NCI-H1092 treated with DMSO at 0.1 percent for 48 hours (cell line): ENCODE measurements around the gene TTC6.

Experiments
- DNase-seq: peaks from one replicate; lab custom pipeline; 2025; lab: John Stamatoyannopoulos, UW

The TTC6 gene

DNA sequence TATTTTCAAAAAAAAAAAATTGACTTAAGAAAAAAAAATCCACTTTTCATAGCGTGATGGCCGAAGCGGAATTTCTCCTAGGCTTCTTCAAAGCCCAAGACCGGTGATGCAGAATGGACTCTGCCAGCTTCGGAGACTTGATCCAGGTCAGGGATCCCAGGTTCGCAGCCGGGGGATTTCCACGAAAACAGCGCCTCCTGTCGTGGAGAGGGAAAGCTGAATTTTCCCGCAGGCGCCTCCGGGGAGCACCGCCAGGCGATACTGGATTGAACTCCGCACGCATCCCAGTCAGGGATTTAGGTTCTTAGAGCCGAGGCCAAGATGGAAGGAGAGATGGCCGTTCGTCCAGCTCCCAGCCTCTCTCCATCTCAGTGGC, 2.1 kb downstream of the TTC6 start:
- DNase-seq: no peak

DNA sequence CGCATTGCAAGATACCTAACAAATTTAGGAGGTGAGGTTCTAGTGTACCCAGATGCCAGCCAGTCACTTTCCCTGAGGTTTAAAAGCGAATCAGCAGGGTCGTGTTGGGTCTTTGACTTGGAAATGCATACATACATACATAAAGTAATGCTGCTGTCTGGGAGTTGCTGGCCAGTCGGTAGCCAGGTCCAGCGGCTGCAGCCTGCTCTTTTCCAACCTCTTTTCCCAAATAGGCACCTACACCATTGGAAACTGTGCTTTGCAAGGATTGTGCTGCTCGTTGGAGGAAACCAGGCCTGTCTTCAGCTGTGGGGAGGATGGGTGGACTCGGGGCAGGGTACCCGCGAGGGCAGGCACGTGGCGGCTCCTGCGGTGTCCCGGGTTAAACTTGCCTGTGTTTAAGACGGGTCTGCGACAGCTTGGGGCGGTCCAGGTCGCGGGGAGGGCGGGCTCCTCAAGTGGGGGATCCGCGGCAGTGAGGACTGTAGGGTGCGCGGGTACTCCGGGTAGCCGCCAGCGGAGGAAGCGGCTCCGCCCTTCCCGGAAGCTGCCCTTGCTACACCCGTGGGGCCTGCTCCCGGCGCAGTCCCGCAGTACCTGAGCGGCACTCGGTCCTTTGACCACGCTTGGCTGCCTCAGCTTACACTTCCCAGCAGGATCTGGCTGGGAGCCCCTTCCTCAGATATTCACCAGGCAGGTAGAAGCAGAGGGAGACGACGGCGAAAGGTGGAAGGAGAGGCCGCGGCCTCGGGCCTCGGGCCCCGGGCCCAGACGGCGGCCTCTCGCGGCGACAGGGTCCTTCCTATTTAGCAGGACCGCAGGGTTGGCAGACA, 2.7 kb downstream of the TTC6 start:
- peak; percentile 70 for DNase-seq

DNA sequence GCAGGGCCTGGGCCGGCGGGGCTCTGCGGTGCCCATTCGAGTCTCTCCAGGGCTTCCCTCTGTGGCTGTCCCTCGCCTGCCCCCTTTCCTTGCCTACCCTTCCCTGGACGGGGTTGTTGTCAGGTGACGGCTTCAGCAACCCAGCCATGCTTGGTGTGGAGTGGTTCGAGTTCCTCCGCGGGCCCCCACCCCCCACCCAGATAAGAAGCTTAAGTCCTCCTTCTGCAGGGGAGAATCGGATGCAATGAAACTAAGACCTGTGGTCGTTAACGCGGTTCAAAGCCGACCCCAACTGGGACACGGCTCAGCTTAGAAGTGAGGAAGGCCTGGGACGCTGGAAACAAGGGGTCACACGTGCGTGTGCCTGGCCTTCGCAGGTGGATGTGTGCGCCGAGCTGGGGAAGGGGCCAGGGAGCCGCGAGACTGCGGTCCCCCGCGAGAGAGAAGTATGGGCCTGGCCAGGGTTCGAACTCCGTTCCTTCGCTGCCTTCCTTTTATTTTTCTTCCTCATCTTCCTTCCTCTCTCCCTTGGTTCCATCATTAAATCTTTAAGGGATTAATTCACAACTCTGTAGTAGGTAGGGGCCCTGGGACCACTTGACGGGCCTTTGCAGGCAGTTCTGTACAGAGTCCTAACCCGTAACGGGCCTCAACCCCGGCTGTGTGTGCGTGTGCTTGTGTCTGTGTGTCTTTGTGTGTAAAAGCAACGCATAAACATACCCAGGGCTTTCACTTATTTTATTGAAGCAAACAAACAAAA, 3.5 kb downstream of the TTC6 start:
- DNase-seq: peak; percentile 65

DNA sequence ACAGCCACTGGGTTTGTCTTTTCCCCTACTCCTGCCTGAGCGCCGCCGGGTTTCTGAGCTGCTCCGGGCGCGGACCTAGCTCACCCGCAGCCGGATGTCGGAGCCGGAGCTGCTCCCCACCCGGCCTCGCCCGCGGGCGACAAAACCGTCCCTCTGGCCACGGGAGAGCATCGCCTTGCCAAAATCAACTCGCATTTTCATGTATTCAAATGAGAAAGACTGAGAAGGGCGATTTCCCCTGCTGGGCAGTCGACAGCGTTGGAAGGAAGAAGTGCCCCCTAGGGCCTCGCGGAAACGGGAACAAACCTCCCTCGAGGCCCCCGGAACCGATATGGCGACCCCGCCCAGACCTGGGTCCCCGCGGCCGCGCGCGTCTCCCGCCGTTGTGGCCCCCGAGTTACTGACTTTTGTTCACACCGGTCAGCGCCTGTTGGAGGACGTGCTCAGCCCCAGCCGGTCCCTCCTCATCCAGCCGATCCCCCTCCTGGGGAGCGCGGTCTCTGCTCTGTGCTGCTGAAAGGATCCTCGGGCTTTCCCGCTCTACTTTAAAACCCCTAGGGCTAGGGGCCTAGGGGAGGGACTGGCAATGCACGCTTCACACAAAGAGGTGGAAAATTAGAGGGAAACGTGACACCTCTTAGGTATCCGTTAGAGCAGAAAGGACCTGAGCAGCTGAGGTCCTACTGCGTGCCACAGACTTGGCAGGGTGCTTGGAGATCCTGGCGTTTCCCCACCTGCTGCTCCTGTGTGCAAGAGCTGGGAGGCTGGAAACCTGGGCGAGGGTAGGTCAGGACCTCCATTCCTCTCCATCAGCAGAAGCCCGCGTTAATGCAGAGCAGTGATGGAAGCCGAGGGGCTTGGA, 4.3 kb downstream of the TTC6 start:
- DNase-seq: peak; percentile 71

GRCh38 chr14:37600880-37601741, 5.7 kb downstream of the TTC6 start:
- no peak for DNase-seq

DNA sequence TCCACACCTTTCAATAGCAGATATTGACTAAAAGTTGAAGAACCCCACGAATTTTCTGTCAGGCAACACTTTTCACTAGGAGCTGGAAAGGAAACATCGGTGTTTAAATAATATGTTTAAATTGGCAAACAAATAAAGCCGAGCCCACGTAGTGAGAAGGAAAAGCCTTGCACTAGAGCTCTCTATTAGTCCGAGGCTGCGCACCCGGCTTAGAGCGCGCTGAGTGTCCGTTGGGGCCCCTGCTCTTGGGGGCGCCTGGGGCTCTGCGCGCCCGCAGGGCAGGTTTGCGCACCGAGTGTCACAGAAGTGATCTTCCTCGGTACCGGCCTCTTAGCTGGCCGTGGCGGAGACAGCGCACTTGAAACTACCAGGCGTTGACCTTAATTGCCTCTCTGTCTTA, 6.4 kb downstream of the TTC6 start:
- no peak for DNase-seq

DNA sequence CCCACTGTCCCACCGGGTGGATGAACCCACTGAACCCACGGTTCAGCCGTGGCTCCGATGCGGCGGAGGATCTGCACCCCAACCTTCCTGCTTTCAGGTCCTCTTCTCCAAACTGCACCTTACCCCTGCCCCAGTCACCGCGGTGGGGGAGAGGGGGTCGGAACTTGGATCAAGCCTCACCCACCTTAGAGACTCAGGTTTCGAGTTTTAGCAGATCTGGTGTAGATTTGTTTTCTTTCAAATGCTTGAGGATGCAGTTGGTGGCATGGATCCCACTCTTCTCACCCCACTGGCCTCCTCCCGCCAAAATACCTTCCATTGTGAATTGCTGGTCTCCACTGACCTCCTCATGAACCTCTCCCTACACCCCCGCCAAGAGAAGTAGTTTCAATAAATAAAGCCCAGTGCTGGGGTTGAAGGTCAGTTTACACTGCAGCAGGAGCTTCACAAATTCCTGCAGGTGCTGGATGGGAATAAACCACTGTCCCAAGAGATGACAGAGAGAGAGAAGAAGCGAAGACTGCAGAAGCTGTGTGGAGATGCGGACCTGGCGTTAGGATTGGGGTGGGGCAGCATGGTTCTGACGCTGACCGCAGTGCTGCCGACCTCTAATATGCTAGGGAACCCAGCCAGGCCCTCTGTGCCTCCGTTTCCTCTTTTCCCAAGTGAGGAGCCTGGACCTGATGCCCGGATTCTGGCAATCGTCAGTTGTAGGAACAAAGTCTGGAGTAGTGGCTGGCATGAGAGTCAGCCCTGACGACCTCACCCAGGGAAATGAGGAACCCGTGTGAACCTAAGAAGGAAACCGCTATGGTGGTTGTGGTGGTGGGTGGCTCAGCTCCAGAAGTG, 7.4 kb downstream of the TTC6 start:
- DNase-seq: no peak

GRCh38 chr14:37603688-37604251, 8.3 kb downstream of the TTC6 start:
- no peak for DNase-seq

- no peak for DNase-seq
Measured at GRCh38 chr14:37606678-37607077, 11.2 kb downstream of the TTC6 start.

DNA sequence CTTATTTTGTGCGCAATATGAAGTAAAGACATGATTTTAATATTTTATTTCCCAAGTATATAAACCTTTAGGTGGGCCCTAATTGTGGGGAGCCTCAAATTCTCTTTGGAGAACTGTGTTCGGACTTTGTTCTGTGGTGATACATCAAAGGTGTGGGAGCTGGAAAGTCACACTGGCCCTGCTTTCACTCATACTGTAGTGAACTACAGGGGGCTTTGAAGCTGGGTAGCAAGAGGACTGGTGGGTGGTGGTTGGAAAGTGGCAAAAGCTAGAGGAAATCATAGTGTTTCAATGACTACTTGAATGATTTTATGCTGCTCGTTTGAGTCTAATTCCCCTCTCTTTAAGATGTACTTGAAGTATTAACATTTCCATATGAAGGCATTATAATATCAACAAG, 13.2 kb downstream of the TTC6 start:
- no peak for DNase-seq

- DNase-seq: no peak
Measured at GRCh38 chr14:37610945-37611523, 15.6 kb downstream of the TTC6 start.

- no peak for DNase-seq
Measured at GRCh38 chr14:37615582-37616289, 20.3 kb downstream of the TTC6 start.

GRCh38 chr14:37616853-37617252, 21.4 kb downstream of the TTC6 start:
- no peak for DNase-seq

GRCh38 chr14:37617864-37618365, 22.5 kb downstream of the TTC6 start:
- no peak for DNase-seq

GRCh38 chr14:37618498-37619028, 23.1 kb downstream of the TTC6 start:
- no peak for DNase-seq

DNA sequence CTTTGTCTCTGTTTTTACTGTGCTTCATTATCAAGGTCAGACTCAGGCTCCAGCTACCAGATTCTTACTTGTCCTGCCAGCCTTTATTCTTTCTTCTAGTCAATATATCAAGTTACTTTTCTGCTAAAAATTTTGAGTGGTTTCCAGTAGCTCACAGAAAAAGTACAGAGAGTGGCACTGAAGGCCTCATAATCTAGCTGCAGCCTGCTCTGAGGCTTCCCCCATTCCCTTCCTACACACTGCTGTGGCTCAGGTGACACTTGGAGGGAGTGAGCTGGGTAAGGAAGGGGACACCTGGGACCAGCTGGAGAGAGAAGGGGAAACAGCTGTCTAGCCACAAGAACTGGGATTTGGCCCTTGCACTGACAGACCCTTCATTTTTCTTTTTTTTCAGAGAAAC, 25.4 kb downstream of the TTC6 start:
- DNase-seq: no peak

DNA sequence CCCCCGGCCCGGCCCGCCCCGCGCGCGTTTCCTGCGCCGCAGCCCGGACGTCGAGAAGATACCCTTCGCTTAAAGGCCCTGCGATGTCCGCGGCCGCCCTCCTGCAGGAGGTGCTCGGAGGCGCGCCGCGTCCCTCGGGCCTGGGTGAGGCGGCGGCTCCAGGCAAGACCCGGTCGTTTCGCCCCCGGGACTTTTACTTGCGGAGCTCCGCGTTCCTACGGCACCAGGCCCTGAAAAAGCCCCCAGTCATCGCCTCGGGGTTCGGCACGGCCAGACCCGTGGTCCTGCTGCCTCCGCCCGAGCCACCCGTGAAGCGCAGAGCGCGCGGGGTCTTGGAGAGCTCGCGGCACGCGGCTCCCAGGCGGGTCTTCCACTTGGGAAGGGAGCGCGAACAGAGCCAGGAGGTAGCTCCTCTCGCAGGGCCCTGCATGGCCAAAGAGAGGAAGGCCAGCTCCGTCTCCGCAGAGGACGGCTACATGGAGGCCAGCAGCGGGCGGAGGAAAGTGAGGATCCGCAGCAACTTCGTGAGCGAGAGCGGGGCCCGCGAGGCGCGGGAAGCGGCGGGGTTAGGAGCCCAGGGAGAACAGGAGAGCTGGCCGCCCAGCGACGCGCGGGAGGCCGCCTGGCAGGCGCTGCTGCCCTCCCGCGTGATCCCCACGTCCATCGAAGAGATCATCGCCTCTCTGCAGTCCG, 26.9 kb downstream of the TTC6 start:
- no peak for DNase-seq

- DNase-seq: peak; percentile 26
Measured at GRCh38 chr14:37623426-37623951, 28.1 kb downstream of the TTC6 start.
